HG02759 (cell line): ENCODE measurements around the gene BFSP2.
"Not testable (repeated sequence)": the region's sequence is repeated elsewhere in the genome, so short reads cannot be mapped to it uniquely, and the experiment has no call there.

Experiments
- ATAC-seq: cut with Tn5 transposase; IDR thresholded peaks from one replicate; pipeline ENCODE4 v1.9.1; 2021; ENCODE audit warnings: mild to moderate bottlenecking, moderate library complexity; ENCODE audit not compliant: unreplicated experiment

BFSP2 gene

DNA sequence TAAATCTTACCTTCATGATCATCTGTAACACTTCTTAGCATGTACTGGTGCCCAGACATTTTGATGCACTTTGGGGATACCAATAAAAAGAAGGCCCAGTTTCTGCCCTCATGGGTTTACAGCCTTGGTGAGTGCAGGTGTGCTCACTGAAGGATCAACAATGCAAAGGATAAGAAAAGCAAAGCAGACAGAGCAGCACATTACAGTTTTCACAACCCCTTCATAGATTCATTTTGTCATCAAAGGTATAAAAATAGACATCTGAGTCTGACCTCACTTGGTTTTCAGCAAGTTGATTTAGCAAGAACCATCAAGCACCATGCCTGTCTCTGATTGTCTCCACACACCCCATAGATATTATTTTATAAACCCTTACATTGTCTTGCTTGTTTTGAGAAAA lies 77.6 kb downstream of the BFSP2 start:
- peak; percentile 44 for ATAC-seq

- ATAC-seq = no peak
Observed at GRCh38 chr3:133478624-133479023, 78.8 kb downstream of the BFSP2 start.

DNA sequence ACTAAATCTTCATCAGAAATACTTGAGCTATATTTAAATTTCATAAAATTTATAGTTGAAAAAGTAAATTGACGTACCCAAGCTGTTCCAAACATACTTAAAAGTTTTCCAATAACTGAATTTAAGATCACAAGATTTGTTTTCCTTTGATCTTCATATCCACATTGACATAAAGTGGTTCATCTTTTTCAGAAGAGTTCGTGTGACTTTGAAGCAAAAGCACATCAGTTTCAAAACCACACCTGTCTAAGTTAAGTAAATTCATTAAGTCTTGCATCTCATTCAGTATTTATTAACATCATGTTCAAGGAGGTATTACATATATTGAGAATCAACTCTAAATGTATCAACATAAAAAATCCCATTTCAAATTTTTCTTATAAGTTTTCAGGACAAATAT lies 79.5 kb downstream of the BFSP2 start:
- ATAC-seq = no peak

- peak; percentile 58 for ATAC-seq
Observed at GRCh38 chr3:133479895-133480669, 80.2 kb downstream of the BFSP2 start.

DNA sequence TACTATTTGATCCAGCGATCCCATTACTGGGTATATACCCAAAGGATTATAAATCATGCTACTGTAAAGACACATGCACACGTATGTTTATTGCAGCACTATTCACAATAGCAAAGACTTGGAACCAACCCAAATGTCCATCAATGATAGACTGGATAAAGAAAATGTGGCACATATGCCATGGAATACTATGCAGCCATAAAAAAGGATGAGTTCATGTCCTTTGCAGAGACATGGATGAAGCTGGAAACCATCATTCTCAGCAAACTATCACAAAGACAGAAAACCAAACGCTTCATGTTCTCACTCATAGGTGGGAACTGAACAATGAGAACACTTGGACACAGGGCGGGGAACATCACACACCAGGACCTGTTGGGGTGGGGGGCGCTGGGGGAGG lies 82.6 kb downstream of the BFSP2 start:
- not testable (repeated sequence) for ATAC-seq

GRCh38 chr3:133486658-133487057 lies 86.8 kb downstream of the BFSP2 start:
- no peak for ATAC-seq

DNA sequence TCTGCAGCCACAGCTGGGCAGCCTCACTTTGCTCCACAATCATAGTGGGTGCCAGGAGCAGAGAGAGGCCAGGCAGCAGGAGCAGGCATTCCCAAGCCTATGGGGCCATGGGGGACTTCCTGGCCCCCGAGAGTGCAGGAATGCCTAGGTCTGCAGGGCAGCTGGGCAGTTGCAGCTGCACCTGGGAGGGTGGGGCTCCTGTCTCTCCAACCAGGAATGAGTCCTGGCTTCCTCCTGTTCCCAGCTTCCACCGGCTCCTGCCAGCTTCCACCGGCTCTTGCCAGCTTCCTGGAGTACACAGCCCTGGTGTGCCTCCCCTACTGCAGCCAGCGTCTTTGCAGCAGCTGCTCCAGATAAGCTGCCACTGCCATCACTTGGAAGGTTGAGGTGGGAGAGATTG lies 87.3 kb downstream of the BFSP2 start:
- ATAC-seq = no peak

DNA sequence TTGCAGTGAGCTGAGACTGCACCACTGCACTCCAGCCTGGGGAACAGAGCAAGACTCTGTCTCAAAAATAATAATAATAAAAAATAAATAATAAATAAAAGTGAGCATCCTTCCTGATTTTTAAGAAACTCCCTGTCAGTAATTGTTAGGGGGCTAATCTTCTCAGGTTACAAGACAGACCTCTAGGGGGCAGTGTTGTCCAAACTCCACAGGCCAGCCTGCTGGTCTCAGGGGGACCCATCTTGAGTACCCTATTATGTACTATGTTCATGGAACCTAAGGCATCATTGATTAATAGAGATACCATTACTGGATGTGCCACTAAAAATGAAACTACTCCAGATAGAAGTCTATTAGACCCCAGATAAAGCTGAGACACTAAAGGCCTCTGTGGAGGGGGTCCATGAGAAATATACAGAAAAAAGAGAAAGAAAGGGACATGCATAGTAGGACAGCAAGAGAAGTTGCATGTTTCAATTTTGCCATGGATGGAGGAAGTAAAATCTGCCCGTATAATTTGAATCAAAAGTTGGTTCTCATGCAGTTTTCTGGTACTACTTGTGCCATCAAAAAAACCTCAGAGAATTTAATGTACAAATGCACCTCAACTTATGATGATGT lies 88.2 kb downstream of the BFSP2 start:
- ATAC-seq = no peak

- ATAC-seq = no peak
Observed at GRCh38 chr3:133488785-133489367, 89.0 kb downstream of the BFSP2 start.

GRCh38 chr3:133489466-133490085 lies 89.7 kb downstream of the BFSP2 start:
- no peak for ATAC-seq

GRCh38 chr3:133490468-133491351 lies 90.9 kb downstream of the BFSP2 start:
- ATAC-seq = peak; percentile 94

DNA sequence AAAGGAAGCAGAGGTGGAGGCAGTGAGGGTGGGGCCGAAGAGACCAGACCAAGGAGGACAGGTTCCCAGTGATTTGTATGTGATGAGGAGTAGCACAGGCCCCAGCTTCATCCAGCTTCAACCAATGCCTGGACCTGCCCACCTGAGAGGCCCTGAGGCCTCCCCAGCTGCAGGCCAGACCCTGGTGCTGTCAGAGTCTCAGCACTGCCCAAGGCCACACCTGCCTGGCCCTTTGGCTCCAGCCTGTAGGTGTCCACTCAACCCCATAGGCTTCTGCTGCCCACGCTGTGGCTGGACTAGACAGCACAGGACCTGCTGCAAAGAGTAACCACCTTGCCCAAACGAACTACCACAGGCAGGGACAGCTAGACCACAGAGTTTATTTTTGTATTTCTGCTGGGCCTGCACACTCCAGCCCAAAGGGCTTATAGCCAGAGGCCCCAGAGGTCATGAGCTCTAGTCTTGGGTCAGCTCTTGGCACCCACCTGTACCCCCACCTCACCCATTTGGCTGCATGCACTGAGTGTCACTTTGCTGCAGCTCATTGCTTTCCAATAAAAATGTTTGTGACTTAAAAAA lies 91.7 kb downstream of the BFSP2 start:
- ATAC-seq = peak; percentile 22

GRCh38 chr3:133492159-133492741 lies 92.4 kb downstream of the BFSP2 start:
- no peak for ATAC-seq

GRCh38 chr3:133494469-133494868 lies 94.6 kb downstream of the BFSP2 start:
- ATAC-seq = no peak

GRCh38 chr3:133502542-133502941 lies 102.7 kb downstream of the BFSP2 start:
- not testable (repeated sequence) for ATAC-seq

DNA sequence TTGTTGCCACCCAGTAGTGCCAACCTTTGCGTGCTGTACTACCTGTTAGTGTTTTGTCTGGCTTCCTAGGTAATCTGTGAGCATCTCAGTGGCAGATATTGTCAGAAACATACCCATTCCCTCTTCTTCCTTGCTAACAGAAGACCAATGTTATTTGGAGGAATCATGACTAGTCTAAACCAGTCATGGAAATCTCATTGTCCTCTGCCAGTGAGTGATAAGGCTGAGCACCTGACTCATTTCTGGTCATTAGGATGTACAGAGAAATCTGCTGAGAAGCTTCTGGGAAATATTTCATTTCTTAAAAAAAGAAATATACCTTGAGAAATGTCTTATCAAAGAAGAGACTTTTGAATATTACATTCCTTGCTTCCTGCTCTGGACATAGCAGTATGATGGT lies 103.6 kb downstream of the BFSP2 start:
- ATAC-seq = no peak

GRCh38 chr3:133504736-133505135 lies 104.9 kb downstream of the BFSP2 start:
- no peak for ATAC-seq

DNA sequence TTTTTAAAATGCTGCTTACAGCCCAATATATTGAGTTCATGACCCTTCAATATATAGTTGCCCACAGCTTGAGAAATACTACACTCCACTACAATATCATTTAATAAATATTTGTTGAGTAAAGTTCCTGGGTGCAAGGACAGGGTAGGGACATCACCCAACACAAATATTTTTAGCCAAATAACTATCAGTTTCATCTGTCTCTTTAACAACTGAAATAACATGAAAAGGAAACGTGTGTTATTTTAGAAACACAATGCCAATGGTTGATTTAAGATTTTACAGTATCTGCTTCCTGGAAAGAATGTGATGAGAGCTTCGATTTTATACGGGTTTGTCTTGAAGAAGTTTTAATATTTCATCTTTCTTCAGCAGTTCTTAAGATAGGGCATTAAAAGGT lies 106.0 kb downstream of the BFSP2 start:
- peak; percentile 37 for ATAC-seq

DNA sequence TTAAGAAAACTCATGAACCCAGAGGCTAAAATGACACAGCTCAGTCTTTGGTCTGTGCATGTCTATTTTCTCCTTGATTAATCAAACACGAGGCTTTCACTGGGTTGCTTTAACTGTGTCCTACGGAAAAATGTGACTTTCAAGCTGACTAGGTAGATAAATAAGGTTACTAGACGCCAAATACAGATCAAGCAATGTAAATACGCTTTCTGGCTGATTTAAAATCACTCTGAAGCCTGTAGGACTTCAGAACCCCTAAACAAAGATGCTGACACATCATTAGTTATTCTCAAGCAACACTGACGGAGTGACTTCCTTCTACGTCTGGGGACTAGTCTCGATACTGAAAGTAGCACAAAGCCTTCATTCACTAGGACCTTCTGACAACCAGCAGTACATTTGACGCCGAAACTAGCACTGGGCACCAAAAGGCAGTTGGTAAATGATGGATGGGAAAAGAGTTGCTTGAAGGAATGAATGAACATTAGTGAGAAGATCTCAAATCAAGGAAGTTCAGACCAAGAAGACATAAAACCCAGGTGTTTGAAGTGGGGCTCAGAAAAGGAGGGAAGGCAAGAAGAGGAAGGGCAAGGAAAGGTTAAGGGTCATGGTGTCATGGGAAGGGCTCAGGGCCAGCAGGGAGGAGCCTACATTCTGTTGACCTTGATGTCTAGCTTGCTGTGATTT lies 106.5 kb downstream of the BFSP2 start:
- peak; percentile 96 for ATAC-seq
